Hepatic stellate cell (primary cell): ENCODE data around the gene RFK.

Source experiments
- DNase-seq: peaks from one replicate; pipeline ENCODE4 v3.0.0; 2011; ENCODE audit warnings: low spot score

RFK gene

GRCh38 chr9:76405868-76406267 lies 11.6 kb upstream of the RFK start:
- no peak for DNase-seq

DNA sequence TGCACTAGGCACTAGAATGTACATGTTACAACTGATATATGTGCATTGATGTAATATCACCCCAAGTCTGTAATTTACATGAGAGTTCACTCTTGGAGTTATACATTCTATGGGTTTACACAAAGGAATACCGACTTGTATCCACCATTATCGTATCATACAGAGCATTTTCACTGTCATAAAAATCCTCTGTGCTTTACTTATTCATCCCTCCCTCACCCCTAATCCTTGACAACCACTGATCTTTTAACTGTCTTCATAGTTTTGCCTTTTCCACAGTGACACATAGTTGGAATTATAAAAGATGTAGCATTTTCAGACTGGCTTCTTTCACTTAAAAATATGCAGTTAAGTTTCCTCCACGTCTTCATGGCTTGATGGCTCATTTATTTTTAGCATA lies 11.1 kb upstream of the RFK start:
- no peak for DNase-seq

- DNase-seq = no peak
These were observed 10.2 kb upstream of the RFK start for GRCh38 chr9:76404401-76404800.

DNA sequence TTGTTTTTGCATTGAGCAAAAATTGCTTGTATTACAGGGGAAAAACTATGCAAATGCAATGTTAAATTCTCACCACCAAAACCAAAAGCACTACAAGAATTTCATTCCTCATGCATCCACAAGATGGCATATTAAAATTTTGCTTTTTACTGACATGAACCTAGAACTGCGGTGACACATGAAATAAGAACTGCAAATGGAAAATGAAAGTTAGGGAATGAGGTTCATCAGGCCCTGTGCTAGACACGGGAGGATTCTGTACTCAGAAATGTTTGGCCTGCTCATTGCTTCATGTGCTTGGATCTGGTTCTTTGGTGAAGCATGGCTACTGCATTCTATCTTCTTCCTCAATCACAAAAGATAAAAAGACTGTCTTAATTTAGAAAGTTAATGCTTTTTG lies 9.1 kb upstream of the RFK start:
- peak; percentile 66 for DNase-seq

DNA sequence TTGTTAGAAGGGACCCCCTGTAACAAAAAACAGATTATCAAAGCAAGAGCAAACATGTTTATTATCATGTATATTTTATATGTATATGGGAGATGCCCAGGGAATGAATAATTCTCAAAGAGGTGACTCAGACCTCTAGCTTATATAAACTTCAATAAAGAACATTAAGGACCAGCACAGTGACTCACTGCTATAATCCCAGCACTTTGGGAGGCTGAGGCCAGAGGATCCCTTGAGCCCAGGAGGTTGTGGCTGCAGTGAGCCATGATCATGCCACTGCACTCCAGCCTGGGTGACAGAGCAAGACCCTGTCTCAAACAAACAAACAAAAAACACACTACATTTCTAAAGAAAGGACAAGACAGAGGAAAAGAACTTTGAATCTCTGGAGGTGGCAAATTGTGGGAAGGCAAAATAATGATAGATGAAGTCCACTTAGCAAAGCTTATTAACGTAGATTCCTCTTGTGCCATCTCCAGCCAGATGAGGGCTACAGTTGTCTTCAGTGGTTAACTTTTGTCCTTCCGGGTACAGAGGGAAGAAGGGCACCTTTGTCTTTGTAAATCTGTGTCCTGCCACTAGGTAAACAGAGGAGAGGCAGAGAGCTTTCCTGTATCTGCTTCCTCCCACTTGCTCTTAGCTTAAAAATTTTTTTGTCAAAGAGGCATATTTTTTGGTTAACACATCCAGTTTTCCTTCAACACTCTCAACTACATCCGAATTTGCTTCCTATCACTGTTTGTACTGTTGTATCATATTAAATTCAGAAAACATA lies 7.5 kb upstream of the RFK start:
- no peak for DNase-seq

GRCh38 chr9:76401176-76401575 lies 7.0 kb upstream of the RFK start:
- no peak for DNase-seq

GRCh38 chr9:76400534-76401096 lies 6.4 kb upstream of the RFK start:
- no peak for DNase-seq

DNA sequence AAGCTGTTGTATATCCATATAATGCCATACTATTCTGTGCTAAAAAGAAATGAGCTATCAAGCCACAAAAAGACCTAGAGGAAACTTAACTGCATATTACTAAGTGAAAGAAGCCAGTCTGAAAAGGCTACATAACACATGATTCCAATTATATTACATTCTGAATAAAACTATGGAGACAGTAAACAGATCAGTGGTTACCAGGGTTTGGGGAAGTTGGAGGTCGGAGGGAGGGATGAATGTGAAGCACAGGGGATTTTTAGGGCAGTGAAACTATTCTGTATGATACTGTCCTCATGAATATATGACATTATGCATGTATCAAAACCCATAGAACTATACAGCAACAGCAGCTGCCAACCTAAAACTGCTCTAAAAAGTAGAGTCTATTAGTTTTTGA lies 5.6 kb upstream of the RFK start:
- no peak for DNase-seq

GRCh38 chr9:76396597-76396996 lies 2.4 kb upstream of the RFK start:
- no peak for DNase-seq

- no peak for DNase-seq
These were observed 1.9 kb upstream of the RFK start for GRCh38 chr9:76396144-76396543.

DNA sequence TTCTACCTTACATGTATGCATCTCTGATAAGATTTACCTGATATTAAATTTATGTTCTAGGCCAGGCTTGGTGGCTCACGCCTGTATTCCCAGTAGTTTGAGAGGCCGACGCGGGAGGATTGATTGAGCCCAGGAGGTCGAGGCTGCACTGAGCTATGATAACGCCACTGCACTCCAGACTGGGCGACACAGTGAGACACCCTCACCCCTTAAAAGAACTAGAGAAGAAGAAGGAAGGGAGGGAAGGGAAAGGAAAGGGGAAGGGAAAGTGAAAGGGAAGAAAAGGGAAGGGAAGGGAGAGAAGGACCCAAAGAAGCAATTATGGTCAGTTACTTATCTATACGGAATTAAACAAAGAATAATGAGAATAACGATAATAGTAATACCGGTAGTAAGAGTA lies 1.2 kb upstream of the RFK start:
- no peak for DNase-seq

- DNase-seq = peak; percentile 50
These were observed 680 bp upstream of the RFK start for GRCh38 chr9:76394960-76395252.

DNA sequence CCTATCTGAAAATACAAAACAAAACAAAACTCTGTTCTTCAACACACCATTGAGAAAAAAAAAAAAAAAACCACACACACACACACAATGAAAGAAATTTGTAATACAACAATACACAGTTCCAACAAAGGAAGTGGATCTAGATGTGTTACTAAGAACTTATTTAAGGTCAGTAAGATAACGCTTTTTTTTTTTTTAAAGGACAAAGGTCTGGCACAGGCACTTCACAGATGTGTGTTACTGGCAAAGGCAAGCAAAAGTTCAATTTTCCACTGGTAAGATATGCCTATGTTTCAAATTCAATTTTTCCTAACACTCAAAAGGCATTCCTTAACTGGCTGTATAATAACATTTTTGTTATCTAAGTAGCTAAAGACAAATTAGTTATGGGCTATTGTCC lies 3.6 kb downstream of the RFK start:
- DNase-seq = no peak

GRCh38 chr9:76379494-76379893 lies 14.7 kb downstream of the RFK start:
- no peak for DNase-seq

DNA sequence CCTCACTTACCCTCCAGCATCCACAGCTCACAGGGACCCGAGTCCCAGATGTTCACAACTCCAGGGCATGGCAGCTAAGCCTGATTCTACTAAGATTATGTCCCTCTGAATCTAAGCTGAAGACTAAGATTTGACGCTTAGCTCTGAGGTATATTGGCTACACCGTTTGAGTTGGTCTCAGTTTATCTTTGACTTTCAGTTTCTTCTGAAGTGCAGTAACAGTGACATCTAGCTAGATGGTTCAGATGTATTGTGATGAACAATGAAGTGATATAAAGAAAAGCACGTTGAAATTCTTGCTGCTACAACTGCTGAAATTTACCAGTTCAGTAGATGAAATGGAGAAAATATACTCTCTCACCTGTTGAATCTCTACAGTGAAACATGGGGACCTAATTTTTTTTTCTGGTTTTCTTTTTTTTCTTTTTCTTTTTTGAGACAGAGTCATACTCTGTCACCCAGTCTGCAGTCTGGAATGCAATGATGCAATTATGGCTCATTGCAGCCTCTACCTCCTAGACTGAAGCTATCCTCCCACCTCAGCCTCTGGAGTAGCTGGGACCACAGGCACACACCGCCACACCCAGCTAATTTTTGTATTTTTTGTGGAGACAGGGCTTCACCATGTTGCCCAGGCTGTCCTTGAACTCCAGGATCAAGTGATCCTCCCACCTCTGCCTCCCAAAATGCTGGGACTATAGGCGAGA lies 15.7 kb downstream of the RFK start:
- no peak for DNase-seq

- DNase-seq = no peak
These were observed 16.4 kb downstream of the RFK start for GRCh38 chr9:76377791-76378190.

GRCh38 chr9:76374783-76375559 lies 19.3 kb downstream of the RFK start:
- DNase-seq = peak; percentile 69

GRCh38 chr9:76373784-76374474 lies 20.3 kb downstream of the RFK start:
- no peak for DNase-seq

GRCh38 chr9:76373173-76373783 lies 20.9 kb downstream of the RFK start:
- DNase-seq = no peak

GRCh38 chr9:76372336-76372735 lies 21.9 kb downstream of the RFK start:
- no peak for DNase-seq

DNA sequence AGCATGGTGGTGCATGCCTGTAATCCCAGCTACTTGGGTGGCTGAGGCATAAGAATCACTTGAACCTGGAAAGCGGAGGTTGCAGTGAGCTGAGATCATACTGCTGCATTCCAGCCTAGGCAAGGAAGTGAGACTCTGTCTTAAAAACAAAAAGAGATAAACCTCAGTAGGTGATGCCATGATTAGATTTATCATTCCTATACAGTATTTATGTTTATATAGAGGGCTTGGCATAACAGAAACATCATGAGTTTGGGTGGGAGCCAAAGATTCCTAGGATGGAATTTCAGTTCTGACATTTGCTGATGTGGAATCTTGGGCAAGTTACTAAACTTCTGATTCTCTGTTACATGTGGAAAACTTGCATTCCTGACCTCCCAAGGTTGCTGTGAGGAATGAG lies 22.3 kb downstream of the RFK start:
- no peak for DNase-seq
